GM18858 (cell line): Measurements from ENCODE around the gene HOXC6.

Experiments used
- ATAC-seq: cut with Tn5 transposase; IDR thresholded peaks from one replicate; pipeline ENCODE4 v1.9.1; 2021; ENCODE audit not compliant: unreplicated experiment

Gene HOXC6

DNA sequence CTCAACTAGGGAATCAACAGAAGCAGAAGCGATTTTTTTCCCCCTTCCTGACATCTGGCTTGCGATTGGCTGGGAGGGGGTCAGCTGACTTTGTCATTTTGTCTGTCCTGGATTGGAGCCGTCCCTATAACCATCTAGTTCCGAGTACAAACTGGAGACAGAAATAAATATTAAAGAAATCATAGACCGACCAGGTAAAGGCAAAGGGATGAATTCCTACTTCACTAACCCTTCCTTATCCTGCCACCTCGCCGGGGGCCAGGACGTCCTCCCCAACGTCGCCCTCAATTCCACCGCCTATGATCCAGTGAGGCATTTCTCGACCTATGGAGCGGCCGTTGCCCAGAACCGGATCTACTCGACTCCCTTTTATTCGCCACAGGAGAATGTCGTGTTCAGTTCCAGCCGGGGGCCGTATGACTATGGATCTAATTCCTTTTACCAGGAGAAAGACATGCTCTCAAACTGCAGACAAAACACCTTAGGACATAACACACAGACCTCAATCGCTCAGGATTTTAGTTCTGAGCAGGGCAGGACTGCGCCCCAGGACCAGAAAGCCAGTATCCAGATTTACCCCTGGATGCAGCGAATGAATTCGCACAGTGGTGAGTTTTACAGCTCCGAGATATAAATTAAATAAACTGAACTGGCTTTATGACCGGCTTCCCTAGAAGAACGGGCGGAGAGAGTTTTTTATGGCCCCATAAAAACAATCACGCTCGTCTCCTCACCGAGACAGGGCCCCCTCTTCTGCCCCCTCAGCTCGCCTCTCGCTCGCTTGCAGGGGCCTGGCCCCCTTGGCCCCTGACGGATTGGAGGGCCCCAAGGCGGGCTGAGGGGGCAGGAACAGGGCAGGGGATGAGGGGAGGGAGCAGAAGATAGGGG lies at the start of gene HOXC6:
Gene HOXC6, plus strand, starts transcription at position 127 of the 888 bp plus-strand sequence. Its CDS starts 82 bp downstream, at position 209.
- ATAC-seq: no peak

DNA sequence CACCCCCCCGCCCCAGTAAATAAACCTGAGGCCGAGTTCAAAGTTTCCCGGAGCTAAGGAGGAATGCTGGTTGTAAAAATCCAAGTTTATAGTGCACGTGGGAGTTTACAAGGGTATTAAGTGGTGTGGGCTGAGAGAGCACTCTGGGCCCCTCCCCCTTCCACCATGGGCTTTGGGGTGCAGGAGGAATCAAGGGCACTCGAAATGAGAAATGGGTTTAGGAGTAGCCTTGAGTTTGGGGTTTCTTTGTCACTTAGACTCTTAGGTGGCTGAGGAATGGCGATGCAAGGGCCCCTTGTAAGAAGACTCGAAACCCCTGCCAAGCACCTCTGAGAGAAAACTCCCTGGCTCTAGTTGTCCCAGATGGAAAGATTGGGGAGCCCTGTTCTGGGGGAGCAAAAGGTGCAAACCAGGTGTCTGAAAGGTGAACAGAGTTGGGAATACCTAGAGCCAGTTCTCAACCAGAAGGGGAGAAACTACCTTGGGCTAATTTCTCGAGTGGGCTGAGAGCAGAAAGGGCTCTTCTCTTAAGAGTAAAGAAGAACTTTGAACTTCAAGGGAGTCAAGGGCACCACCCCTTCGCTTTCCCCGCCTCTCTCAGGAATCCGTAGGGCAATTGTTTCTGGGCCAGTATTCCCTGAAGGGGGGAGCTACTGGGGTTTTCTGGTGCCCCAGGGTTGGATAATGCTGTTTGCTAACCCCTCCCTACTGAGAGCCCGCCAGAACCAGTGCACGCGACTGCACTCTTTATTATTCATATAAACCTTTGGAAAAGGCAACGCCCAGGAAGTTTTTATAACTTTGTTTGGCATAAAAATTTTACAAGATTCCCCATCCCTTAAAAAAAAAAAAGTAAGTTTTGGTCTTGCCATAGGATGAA lies 49.5 kb upstream of the HOXC6 start:
- no peak for ATAC-seq

DNA sequence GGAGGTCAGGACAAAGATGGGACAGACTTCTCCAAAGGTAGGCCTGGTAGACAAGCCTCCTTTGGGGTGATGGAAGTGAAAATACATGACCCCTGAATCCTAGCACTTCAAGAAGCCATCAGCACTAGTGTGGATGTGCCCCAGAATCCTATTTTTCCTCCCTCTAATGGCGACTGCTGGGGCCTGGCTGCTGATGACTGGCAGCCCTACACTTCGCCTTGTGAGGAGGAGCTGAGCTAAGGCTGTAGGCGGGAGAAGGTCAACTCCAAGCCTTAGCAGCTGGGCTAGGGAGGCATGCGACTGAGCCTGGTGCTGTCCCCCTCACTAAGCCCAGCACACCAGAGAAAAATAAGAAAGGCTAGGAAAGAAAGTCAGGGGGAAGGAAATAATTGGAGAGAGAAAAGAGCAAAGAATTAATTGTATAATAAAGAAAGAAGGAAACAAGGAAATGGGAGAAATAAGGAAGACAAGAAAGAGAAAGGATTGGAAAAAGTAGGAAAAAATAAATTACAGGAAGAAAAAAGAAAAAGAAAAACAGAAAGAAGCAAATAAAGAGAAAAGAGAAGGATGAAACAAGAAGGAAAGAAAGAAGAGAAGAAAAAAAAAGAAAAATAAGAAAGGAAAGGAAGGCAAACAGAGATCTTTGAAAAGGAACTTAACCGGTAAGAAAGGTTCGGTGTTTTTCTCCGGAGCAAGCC lies 48.0 kb upstream of the HOXC6 start:
- no peak for ATAC-seq

- no peak for ATAC-seq
Measured at GRCh38 chr12:53980802-53981496, 47.3 kb upstream of the HOXC6 start.

GRCh38 chr12:53981634-53982565 lies 46.3 kb upstream of the HOXC6 start:
- ATAC-seq: no peak

GRCh38 chr12:53982648-53983567 lies 45.3 kb upstream of the HOXC6 start:
- ATAC-seq: no peak

DNA sequence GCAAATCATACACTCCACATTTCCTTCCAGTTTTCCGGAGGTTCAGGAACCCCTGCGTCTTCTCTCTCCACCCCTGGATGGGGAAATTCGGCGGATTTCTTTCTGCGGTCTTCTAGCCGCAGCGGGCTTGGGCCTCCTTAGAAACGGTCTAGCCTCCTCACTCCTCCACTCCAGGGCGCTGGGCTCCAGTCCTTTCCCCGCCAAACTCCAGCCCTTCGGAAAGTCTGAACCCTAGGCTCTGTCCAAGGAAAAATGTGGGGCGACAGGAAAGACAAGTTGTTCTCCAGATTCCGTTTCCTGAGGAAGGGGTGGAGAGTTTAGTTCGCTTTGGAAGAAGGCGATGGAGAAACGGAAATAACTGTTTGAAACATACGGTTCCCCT lies 44.7 kb upstream of the HOXC6 start:
- ATAC-seq: no peak

- ATAC-seq: no peak
Measured at GRCh38 chr12:53983950-53984572, 44.2 kb upstream of the HOXC6 start.

DNA sequence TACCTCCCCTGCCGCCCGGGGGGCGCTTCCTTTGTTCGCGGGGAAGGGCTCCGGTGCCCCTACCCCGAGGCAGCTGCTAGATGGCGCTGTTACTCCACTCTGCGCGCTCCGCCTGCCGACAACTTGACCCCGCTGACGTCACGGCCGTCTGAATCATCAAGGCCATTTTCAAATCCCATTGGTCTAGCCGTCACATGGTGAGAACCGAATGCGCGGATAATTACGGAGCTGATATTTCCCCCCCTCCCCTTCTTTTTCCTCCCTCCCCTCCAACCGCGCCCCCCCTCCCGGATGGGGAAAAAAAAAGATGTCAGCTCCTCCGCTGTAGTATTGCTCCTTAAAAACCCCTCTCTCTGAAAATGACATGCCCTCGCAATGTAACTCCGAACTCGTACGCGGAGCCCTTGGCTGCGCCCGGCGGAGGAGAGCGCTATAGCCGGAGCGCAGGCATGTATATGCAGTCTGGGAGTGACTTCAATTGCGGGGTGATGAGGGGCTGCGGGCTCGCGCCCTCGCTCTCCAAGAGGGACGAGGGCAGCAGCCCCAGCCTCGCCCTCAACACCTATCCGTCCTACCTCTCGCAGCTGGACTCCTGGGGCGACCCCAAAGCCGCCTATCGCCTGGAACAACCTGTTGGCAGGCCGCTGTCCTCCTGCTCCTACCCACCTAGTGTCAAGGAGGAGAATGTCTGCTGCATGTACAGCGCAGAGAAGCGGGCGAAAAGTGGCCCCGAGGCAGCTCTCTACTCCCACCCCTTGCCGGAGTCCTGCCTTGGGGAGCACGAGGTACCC lies 43.1 kb upstream of the HOXC6 start, which contains the start of gene HOXC10:
Gene HOXC10, plus strand, starts transcription at position 246 of the 791 bp plus-strand sequence. Its CDS starts 114 bp downstream, at position 360.
- ATAC-seq: no peak

- no peak for ATAC-seq
Measured at GRCh38 chr12:53985692-53985993, 42.6 kb upstream of the HOXC6 start.

GRCh38 chr12:53985994-53986685 lies 42.1 kb upstream of the HOXC6 start:
- ATAC-seq: no peak

DNA sequence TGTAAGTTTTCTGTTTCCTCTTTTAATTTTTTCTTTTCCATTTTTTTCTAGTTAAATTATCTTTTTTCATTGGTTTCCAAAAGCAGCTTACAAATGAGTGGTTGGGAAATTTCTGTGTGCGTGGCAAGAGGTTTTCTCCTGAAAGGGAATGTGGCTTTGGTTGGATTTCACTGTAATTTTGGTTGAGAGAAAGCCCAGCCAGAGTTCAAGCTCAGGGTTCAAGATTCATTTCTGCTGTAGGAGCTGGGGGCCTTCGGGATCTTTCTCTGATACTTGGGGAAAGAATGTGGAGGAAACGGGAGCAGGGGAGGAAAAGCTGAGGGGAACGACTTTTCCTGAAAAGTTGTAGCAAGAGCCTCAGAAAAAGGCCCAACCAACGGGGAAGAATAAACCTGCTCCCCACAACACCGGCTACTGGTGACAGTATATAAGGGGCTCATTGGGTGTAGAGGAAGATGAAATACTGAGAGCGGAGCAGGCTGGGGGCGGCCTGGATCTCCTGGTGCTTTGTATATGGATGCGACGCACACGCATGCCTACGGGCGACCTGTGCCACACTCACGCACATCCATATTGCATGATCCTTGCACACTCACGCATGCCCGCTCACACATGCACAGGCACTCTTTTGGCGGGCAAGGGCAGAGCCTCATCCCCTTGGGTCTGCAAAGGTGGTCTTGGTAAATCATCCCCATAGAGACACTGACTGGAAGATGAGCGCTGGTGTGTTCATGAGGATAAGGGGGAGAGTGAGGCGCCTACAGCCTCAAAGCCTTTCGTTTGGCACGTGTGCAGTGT lies 41.4 kb upstream of the HOXC6 start:
- no peak for ATAC-seq

DNA sequence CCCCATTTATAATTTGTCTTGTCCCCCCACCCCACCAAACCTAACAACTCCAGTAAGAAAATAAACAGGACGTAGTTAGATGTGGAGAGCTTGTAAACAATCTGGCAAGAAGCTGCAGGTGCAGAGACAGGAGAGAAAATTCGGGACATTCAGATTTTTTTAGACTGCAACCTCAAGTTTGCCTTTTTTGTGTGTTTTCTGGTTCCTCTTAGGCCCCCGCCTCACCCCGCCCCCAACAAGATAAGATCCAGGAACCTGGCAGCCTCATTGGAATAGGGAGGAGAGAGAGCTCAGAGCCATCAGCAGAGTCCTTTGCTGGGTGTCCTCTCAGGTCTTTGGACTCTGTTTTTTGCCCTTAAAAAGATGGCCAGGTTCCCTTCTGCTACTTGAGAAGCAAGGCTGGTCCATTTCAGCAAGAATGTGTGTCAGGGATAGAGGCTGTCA lies 40.4 kb upstream of the HOXC6 start:
- ATAC-seq: no peak

- ATAC-seq: no peak
Measured at GRCh38 chr12:53988541-53989226, 39.6 kb upstream of the HOXC6 start.
